Heart left ventricle (tissue), 16 donors: ENCODE results near the gene FBXW7. TPM values are rescaled to one million over a fixed set of nuclear protein-coding genes. Genes with fewer than 3 reads are reported as not detected.

Source experiments
- ATAC-seq, 4 donors: fragments of 200-7000 bp; cut with Tn5 transposase; one replicate each; pipeline ENCODE4 v1.9.1; 2020 to 2022; ENCODE audit warnings: moderate library complexity in 4 of 4, mild to moderate bottlenecking in 3 of 4, moderate number of reproducible peaks in 1 of 4
- DNase-seq, 5 donors: peaks; one replicate each; pipeline ENCODE4 v3.0.0-alpha.2; 2020
- H3K27ac ChIP-seq, 12 donors: fragments of 200-600 bp; sonication (generic) in 4 of 12; one replicate each; pipeline versions ENCODE4 v1.5.0 to v1.8.0; 2016 to 2022; ENCODE audit warnings: mild to moderate bottlenecking in 2 of 12
- H3K27me3 ChIP-seq, 9 donors: fragments of 200-600 bp; sonication (generic) in 2 of 9; one replicate each; pipeline versions ENCODE4 v1.5.1 to v1.8.0; 2016 to 2022; ENCODE audit warnings: mild to moderate bottlenecking in 3 of 9
- H3K36me3 ChIP-seq, 9 donors: fragments of 200-600 bp; sonication (generic) in 2 of 9; one replicate each; pipeline versions ENCODE4 v1.5.0 to v1.8.0; 2018 to 2022; ENCODE audit warnings: mild to moderate bottlenecking in 2 of 9
- H3K4me1 ChIP-seq, 12 donors: fragments of 200-600 bp; sonication (generic) in 4 of 12; one replicate each; pipeline versions ENCODE4 v1.5.0 to v1.8.0; 2016 to 2022; ENCODE audit warnings: mild to moderate bottlenecking in 3 of 12
- H3K4me3 ChIP-seq, 12 donors: fragments of 200-600 bp; sonication (generic) in 4 of 12; one replicate each; pipeline versions ENCODE4 v1.5.0 to v1.8.0; 2017 to 2022; ENCODE audit warnings: mild to moderate bottlenecking in 9 of 12, moderate library complexity in 4 of 12
- H3K9me3 ChIP-seq, 12 donors: fragments of 200-600 bp; sonication (generic) in 4 of 12; one replicate each; pipeline versions ENCODE4 v1.5.0 to v1.8.0; 2016 to 2022; ENCODE audit warnings: mild to moderate bottlenecking in 1 of 12
- POLR2A ChIP-seq, 2 donors: fragments of 450-650 bp; IDR thresholded peaks; one replicate each; pipeline ENCODE4 v1.6.1; 2017; ENCODE audit warnings: antibody characterized with exemption in 2 of 2, mild to moderate bottlenecking in 2 of 2, moderate library complexity in 2 of 2
- WGBS, 4 donors: extraction: QIAGEN DNeasy Blood & Tissue Kit in 2 of 4; methylation state at CpG; one replicate each; pipeline versions ENCODE4 v1.1.5 to v1.1.7; 2013 to 2018; 5-methylcytosine and 5-hydroxymethylcytosine counted together
- intact Hi-C, 10 donors: fragments of 100-400 bp; cut with DNase I; formaldehyde crosslinking; loops; one replicate each; pipeline versions ENCODE4 v1.11.1 to v1.14.2; 2022
- polyA plus RNA-seq, 2 donors: library from polyadenylated mRNA; stranded (reverse); fragments of 200-250 nt; gene quantifications; one replicate each; pipeline ENCODE4 v1.2.3, GENCODE V29; 2013
- total RNA-seq, 9 donors: library from RNA; depleted of rRNA in 2 of 9; stranded (reverse); fragments of >200 nt in 2 of 9; fragmentation: NEBNext Ultra II Directional in 3 of 9; extraction: Animal tissue kit (Norgen Biotek cat#: 25700) in 3 of 9; gene quantifications; one replicate each; pipeline versions ENCODE4 v1.1.0 to v1.2.4, GENCODE V29; 2016 to 2023
- TF ChIP-seq, protein P1 (sequence below), 12 donors: fragments of 200-600 bp; sonication (generic) in 4 of 12; IDR thresholded peaks; one replicate each; pipeline versions ENCODE4 v1.5.0 to v1.8.0; 2018 to 2022; ENCODE audit warnings: antibody characterized with exemption in 12 of 12, mild to moderate bottlenecking in 5 of 12
- donor health status: ischemic (EF 13 %, LVEDD 7.1; RV severe dilation, severe dysfunction).
- donor health status: healthy with polysubstance abuse.
- donor health status: DM: no; HTN: yes; CAD: no.
- donor health status: DM: no; HTN: no; CAD: no.
- donor health status: ischemic (EF 25% LVEDD 6.9; RV normal size, moderate dysfunction).
- donor health status: ischemic (EF 25% LVEDD 5.7; RV mildly dilated, moderate dysfunction).
- donor health status: healthy.
- donor health status: DM: yes; HTN: yes; CAD: no.
- donor health status: ischemic (EF 35%, LVEDD 5.7; RV mildly dilated, moderate dysfunction).
- donor health status: nonischemic (EF 11% LVEDD 7.7; RV severe dilation, severe dysfunction).
- donor health status: DM: yes; HTN: yes; CAD: no.
- donor health status: PGD.
- donor health status: ischemic (EF 29% LVEDD 5.4; RV normal size, mild dysfunction).
- donor health status: nonischemic (EF 23%, LVEDD 6.1; RV moderate dilation, normal function).

The FBXW7 gene
- total and polyA plus RNA-seq, 11 donors: 20.6 to 74.1 (median 59.8) TPM

DNA sequence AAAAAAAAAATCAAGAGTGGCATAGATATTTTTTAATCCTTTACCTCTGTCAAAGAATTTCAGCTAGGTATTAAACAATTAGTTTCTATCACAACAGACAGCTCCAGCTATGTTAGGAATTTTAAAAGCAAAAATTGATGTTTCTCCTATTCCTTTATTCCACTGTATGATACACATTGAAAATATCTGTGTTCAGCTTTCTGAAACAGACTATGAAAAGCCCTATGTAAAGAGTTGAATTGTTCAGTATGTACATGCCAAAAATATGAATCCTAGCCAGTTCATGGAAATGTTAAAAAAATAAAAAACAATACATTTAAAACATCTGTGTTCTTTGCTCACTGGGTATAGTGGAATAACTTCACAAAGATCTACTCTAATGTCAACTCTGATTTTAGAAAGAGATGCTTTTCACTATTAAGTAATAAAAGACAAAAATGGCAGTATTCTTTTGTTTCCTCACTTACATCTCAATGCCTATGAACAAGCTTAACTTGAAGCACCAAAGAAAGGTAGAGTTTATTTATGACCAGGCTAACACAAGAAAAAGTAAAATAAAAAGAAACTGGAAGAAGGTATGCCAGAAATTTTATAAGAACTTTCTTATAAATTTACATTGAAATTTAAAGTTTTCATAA is 32.1 kb downstream of the FBXW7 start:
- H3K36me3 ChIP-seq: no peaks in the 10 kb centered on the region
- no peak overlapping the region for H3K4me3 ChIP-seq
- intact Hi-C loops: loop anchor here in 5 of 10 donors (5.0 kb wide), 4 partner anchors 34 to 234 kb away; partner anchors contain the start of gene FBXW7 (in 1 of the 5)
- H3K9me3 ChIP-seq: no peaks in the 10 kb centered on the region
- no peak for TF ChIP-seq POLR2A (IDR thresholded peaks at IDR 0.05)
- TF ChIP-seq, protein P1, sequence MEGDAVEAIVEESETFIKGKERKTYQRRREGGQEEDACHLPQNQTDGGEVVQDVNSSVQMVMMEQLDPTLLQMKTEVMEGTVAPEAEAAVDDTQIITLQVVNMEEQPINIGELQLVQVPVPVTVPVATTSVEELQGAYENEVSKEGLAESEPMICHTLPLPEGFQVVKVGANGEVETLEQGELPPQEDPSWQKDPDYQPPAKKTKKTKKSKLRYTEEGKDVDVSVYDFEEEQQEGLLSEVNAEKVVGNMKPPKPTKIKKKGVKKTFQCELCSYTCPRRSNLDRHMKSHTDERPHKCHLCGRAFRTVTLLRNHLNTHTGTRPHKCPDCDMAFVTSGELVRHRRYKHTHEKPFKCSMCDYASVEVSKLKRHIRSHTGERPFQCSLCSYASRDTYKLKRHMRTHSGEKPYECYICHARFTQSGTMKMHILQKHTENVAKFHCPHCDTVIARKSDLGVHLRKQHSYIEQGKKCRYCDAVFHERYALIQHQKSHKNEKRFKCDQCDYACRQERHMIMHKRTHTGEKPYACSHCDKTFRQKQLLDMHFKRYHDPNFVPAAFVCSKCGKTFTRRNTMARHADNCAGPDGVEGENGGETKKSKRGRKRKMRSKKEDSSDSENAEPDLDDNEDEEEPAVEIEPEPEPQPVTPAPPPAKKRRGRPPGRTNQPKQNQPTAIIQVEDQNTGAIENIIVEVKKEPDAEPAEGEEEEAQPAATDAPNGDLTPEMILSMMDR (IDR thresholded peaks at IDR 0.05): no peak
- no peaks in the 10 kb centered on the region for H3K27me3 ChIP-seq
- no peak overlapping the region for H3K27ac ChIP-seq
- peaks cover 0 to 7% (median 0%) of the 10 kb centered on the region in 12 donors for H3K4me1 ChIP-seq
- no peak for ATAC-seq
- no peak for DNase-seq

DNA sequence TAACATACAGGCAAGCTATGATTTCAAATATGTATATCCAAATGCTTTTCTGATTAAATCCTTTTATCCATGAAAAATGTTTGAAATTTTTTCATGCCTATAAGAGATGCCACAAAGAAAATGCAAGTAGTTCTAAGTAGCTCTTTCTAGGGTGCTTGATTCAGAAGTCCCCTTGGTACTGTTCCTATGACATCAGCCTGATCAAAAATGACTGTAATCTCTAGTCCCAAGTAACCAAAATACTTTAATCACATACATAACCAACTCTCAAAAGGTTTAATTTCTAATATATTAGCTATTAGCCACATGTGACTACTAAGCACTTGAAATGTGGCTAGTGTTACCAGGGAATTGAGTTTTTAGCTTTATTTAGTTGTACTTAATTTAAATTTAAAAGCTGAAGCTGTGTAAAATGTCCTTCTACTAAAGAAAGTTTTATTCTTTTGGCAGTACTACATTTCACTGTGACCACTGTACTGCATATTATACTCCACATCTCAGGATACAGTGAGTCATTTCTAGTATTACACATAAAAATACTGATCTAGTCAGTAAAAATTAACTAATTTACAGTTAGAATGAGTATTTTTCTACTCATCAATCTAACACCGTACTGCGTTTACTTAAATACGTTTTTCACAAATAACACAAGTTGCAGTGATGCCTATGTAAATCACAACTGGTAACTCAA is 33.9 kb downstream of the FBXW7 start:
- 95 to 98% (median 97%) methylated on average over 3 of the region's 3 CpGs for WGBS, 4 donors
- H3K27ac ChIP-seq: no peak overlapping the region
- H3K4me1 ChIP-seq: peaks cover 0 to 7% (median 0%) of the 10 kb centered on the region in 12 donors
- intact Hi-C loops: loop anchor here (2.0 to 5.0 kb wide), 7 partner anchors 35 to 235 kb away; partner anchors contain the start of gene FBXW7 (in 1 of the 10)
- H3K27me3 ChIP-seq: no peaks in the 10 kb centered on the region
- ATAC-seq (no peak), DNase-seq (no peak)
- no peak for TF ChIP-seq POLR2A (IDR thresholded peaks at IDR 0.05)
- TF ChIP-seq, protein P1 (IDR thresholded peaks at IDR 0.05): no peak
- H3K9me3 ChIP-seq: no peaks in the 10 kb centered on the region
- H3K36me3 ChIP-seq: no peaks in the 10 kb centered on the region
- H3K4me3 ChIP-seq: no peak overlapping the region

DNA sequence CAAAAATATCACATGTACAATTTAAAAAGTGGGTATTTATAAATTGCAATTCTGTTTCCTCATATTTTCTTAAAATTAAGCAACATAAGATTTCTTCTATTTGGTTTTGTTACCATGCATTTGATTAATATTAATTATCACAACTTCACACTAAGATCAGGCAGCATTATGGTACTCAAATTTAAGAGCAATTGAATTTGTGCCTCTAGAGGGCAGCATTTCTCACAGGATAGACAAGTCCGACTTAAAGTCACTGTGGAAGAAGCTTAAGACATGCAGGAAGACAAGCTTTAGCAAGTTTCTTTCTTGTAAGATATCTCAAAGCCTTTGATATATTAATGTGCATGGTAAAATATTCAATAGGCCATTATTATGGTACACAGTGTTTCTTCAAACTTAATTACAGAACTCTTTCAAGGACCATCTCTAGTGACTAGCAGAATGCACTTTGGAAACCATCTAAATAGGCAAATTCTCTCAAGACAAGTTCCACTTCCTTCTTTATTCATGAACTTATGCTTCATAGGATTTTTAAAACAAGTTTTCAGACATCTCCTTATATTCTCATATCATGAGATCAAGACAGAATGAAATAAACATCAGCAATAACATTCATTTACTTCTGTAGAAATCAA is 35.0 kb downstream of the FBXW7 start:
- Histone ChIP-seq H3K27me3 (no peaks in the 10 kb centered on the region), H3K36me3 (no peaks in the 10 kb centered on the region), H3K27ac (no peak overlapping the region), H3K4me1 (peaks cover 0 to 7% (median 0%) of the 10 kb centered on the region in 12 donors), H3K4me3 (no peak overlapping the region), H3K9me3 (no peaks in the 10 kb centered on the region)
- ATAC-seq (peak in 3 of 4 donors; percentile 63 to 86 (median 72)), DNase-seq (peak in 2 of 5 donors; percentile 55 to 56)
- 0 to 7% (median 2%) methylated on average over 1 of the region's 1 CpG for WGBS, 4 donors
- no peak for TF ChIP-seq POLR2A (IDR thresholded peaks at IDR 0.05)
- TF ChIP-seq, protein P1 (IDR thresholded peaks at IDR 0.05): peak; percentile 66 to 92 (median 86)
- intact Hi-C loops: loop anchor here (2.0 to 5.0 kb wide), 7 partner anchors 36 to 236 kb away; partner anchors contain the start of gene FBXW7 (in 1 of the 10)

DNA sequence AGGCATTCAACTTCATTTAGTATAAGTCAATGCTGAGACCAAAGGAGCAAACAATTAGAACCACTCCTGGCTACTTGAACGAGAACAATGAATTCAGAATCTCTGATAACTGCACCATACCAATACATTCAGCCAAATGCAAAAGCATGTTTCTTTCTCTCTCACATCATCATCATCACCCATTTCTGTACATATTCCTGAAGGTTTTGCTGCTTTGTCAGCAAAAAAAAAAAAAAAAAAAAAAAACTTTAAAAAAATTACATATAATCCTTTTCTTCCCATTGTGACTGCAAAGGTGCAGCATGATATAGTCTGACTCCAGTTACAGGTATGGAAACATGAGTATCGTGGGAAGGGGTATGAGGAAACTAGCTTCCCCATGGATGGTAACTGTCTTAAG is 35.6 kb downstream of the FBXW7 start:
- Histone ChIP-seq H3K27ac (no peak overlapping the region), H3K27me3 (no peaks in the 10 kb centered on the region), H3K4me1 (peaks cover 0 to 7% (median 0%) of the 10 kb centered on the region in 12 donors), H3K9me3 (no peaks in the 10 kb centered on the region), H3K4me3 (no peak overlapping the region), H3K36me3 (no peaks in the 10 kb centered on the region)
- DNase-seq: no peak
- TF ChIP-seq, protein P1 (IDR thresholded peaks at IDR 0.05): no peak
- no peak for TF ChIP-seq POLR2A (IDR thresholded peaks at IDR 0.05)
- ATAC-seq: no peak
- 72 to 87% (median 80%) methylated on average over 2 of the region's 2 CpGs for WGBS, 4 donors
- intact Hi-C loops: loop anchor here (2.0 to 5.0 kb wide), 7 partner anchors 37 to 237 kb away; partner anchors contain the start of gene FBXW7 (in 1 of the 10)
